ENCODE measurements around the gene CYLD. TPM values are rescaled to one million over a fixed set of nuclear protein-coding genes. Genes with fewer than 3 reads are reported as not detected.

CYLD gene
- total and polyA plus RNA-seq, 2 donors (not counting 3 experiments of a cell fraction or from before 2014, with no cell fraction given): 7.4 to 21.5 TPM

DNA sequence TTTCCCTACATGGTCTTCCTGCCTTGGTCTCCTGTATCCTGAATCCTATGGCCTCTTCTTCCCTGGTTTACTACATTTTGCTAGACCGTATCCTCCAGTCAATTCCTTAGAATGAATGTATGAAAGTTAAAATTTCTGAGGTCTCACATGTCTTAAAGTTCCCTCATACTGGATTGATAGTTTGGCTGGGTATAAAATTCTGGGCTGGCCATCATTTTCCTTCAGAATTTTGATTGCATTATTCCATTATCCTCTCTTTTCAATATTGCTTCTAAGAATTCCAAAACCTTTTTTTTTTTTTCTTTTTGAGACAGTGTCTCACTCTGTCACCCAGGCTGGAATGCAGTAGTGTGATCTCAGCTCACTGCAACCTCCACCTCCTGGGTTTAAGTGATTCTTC lies 37.6 kb upstream of the CYLD start:
- peaks cover 2% of the 10 kb centered on the region for H3K9me3 ChIP-seq (replicated peaks; ENCODE audit: control insufficient read depth, insufficient read depth, low read length)
- BruUV-seq (replicated peaks): no TSS peak
- CTCF ChIA-PET: no interaction called here
- no peak overlapping the region for H3K4me3 ChIP-seq (replicated peaks in 1 of 3; ENCODE audit: insufficient read depth in 1 of 3, low read depth in 1 of 3, low read length in 3 of 3)
- H3K9ac ChIP-seq (replicated peaks; ENCODE audit: extremely low read depth, insufficient read depth, low read length): no peak overlapping the region
- intact Hi-C loops (cut with micrococcal nuclease): no loop called here
- H3K4me1 ChIP-seq (ENCODE audit: control insufficient read depth, extremely low read depth, insufficient read depth, low read length): peaks cover 6% of the 10 kb centered on the region
- H3K9me1 ChIP-seq (replicated peaks; ENCODE audit: control insufficient read depth, extremely low read depth, insufficient read depth, low read length): no peaks in the 10 kb centered on the region
- no peak for TF ChIP-seq MYC (IDR thresholded peaks at IDR 0.05; ENCODE audit: low read depth, low read length)
- no peak for TF ChIP-seq EZH2 (IDR thresholded peaks at IDR 0.05; ENCODE audit: borderline replicate concordance, low read depth, low read length, severe bottlenecking)
- no peak for TF ChIP-seq JUN (IDR thresholded peaks at IDR 0.05; ENCODE audit: borderline replicate concordance, insufficient read depth, insufficient read length, low read depth)
- TF ChIP-seq, protein P1, sequence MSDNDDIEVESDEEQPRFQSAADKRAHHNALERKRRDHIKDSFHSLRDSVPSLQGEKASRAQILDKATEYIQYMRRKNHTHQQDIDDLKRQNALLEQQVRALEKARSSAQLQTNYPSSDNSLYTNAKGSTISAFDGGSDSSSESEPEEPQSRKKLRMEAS (IDR thresholded peaks at IDR 0.05; ENCODE audit: insufficient read depth, insufficient read length): no peak
- no peak for TF ChIP-seq POLR2AphosphoS5 (IDR thresholded peaks at IDR 0.05; ENCODE audit: insufficient read depth, low read depth, low read length)
- no peak for TF ChIP-seq POLR2A (IDR thresholded peaks at IDR 0.05; ENCODE audit: low read depth, low read length)
- no peak for TF ChIP-seq CTCF (IDR thresholded peaks at IDR 0.05; ENCODE audit: extremely low read depth in 1 of 2, insufficient read depth in 1 of 2, low read depth in 1 of 2, low read length in 2 of 2)
- no peak for TF ChIP-seq FOS (IDR thresholded peaks at IDR 0.05; ENCODE audit: borderline replicate concordance, insufficient read depth, low read length)
- H3K79me2 ChIP-seq (ENCODE audit: control insufficient read depth, insufficient read depth, low read length): no peaks in the 10 kb centered on the region
- H3K36me3 ChIP-seq (ENCODE audit: control insufficient read depth in 2 of 2, extremely low read depth in 1 of 2, insufficient read depth in 2 of 2, low read length in 2 of 2): no peaks in the 10 kb centered on the region
- H3K4me2 ChIP-seq (ENCODE audit: insufficient read depth, low read length): no peak overlapping the region
- POLR2A ChIA-PET: no interaction called here
- no peak overlapping the region for H2AFZ ChIP-seq (ENCODE audit: low read depth, low read length)
- DNase-seq (ENCODE audit: low read depth, low spot score): no peak
- dilution Hi-C loops (cut with MboI; ENCODE audit: extremely low pct_ligation_motif_present, low sequenced_read_pairs): no loop called here
- FAIRE-seq: no peak
- no peak overlapping the region for H3K27ac ChIP-seq (ENCODE audit: insufficient read depth, low read depth, low read length)
- no peaks in the 10 kb centered on the region for H3K27me3 ChIP-seq (ENCODE audit: control insufficient read depth in 2 of 2, insufficient read depth in 2 of 2, low read length in 2 of 2)
- H4K20me1 ChIP-seq (replicated peaks; ENCODE audit: control insufficient read depth, extremely low read depth, insufficient read depth, low read length): no peaks in the 10 kb centered on the region

All from endothelial cell of umbilical vein (primary cell).